ENCODE measurements around the gene VEZF1.
"Not testable (repeated sequence)": the region's sequence is repeated elsewhere in the genome, so short reads cannot be mapped to it uniquely, and the experiment has no call there.

Gene VEZF1

DNA sequence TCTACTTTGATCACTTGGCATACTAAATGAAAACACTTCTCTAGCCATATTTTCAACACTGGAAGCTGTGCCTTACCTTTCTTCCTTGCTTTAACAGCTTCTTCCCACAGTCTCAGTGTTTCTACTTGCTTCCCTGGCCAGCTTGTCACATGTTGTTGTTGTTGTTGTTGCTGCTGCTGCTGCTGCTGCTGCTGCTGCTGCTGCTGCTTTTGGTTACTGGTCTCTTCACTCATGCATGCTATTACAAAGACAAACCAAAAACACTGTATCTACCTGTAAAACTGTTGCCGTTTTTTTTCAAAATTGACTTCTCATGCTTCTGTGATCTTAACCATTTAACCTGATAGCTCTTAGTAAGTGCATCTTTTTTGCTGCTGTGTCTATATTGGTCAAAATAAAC lies 9.0 kb downstream of the VEZF1 start:
- Histone ChIP-seq H3K4me3 (ENCODE audit: low read length) (no peak overlapping the region), H3K4me1 (ENCODE audit: insufficient read depth, low read length) (peaks cover 27% of the 10 kb centered on the region), H3K27me3 (ENCODE audit: insufficient read depth, low read length) (no peaks in the 10 kb centered on the region), H3K9me3 (ENCODE audit: low read length) (no peaks in the 10 kb centered on the region), H2AFZ (ENCODE audit: low read depth, low read length) (no peak overlapping the region), H3K36me3 (ENCODE audit: insufficient read depth, low read length) (peaks cover 90% of the 10 kb centered on the region)

GRCh38 chr17:57976594-57976993 lies 11.5 kb downstream of the VEZF1 start:
- Histone ChIP-seq H3K4me1 (ENCODE audit: insufficient read depth, low read length) (peaks cover 2% of the 10 kb centered on the region), H3K36me3 (ENCODE audit: insufficient read depth, low read length) (peaks cover 87% of the 10 kb centered on the region), H3K4me3 (ENCODE audit: low read length) (no peak overlapping the region), H2AFZ (ENCODE audit: low read depth, low read length) (no peak overlapping the region), H3K9me3 (ENCODE audit: low read length) (no peaks in the 10 kb centered on the region), H3K27me3 (ENCODE audit: insufficient read depth, low read length) (no peaks in the 10 kb centered on the region)

- H2AFZ ChIP-seq (ENCODE audit: low read depth, low read length), result no peak overlapping the region
- H3K36me3 ChIP-seq (ENCODE audit: insufficient read depth, low read length), result peaks cover 73% of the 10 kb centered on the region
- no peaks in the 10 kb centered on the region for H3K4me1 ChIP-seq (ENCODE audit: insufficient read depth, low read length)
- no peak overlapping the region for H3K4me3 ChIP-seq (ENCODE audit: low read length)
- no peaks in the 10 kb centered on the region for H3K9me3 ChIP-seq (ENCODE audit: low read length)
- H3K27me3 ChIP-seq (ENCODE audit: insufficient read depth, low read length), result no peaks in the 10 kb centered on the region
These were observed 13.0 kb downstream of the VEZF1 start for GRCh38 chr17:57975044-57975443.

DNA sequence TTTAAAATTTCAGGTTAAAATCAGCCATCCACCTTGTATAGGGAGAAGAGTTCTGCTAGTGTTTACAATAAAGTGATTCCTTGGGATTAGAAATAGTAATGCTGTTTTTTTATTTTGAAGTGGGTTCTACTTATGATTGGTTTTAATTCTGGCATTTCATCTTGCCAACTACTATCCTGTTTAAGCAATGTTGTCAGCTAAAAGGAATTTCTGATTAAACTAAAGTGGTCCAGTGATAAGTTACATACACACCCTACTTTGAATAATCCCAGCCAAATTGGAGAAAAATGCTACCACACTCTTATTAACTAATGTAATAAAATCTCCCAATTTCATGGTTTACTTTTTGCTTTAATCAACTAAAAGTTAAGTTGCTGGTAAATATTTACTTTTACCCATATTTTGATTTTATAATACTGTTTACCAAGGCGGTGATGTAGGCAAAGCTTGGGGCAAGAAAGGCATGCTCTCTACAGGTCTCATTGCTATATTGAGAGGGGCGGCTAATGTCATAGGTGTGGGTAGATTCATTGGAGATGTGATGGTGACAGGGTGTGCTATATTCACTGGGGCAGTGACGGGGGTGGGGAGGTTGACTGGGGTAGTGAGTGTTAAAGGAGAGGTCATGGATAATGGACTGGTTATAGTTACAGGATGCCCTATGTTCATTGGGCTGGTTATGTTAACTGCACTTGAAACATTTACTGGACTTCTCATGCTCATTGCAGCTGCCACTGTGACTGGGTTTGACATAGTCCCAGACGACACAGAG lies 13.8 kb downstream of the VEZF1 start:
- H3K4me3 ChIP-seq (ENCODE audit: low read length); H3K4me1 ChIP-seq (ENCODE audit: insufficient read depth, low read length); H3K9me3 ChIP-seq (ENCODE audit: low read length); H3K27me3 ChIP-seq (ENCODE audit: insufficient read depth, low read length); H2AFZ ChIP-seq (ENCODE audit: low read depth, low read length): not testable (repeated sequence)
- peaks cover 66% of the 10 kb centered on the region for H3K36me3 ChIP-seq (ENCODE audit: insufficient read depth, low read length)

DNA sequence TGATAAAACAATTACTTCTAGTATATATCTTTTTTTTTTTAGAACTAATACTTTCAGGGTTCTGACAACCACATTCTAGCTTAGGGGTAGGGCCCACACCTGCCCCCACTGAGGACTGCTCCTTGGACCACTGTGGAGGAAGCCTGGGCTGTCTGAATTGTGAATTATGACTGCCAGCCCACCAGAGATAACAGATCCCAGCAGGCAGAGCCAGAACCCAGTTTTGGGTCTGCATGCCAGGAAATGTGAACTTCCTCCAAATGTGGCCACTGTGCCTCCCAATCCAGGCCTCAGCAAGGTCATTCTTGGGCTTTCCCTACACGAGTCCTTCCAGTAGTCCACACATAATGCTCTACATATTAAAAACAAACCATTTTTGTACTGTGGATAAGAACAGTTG lies 15.9 kb downstream of the VEZF1 start:
- no peaks in the 10 kb centered on the region for H3K27me3 ChIP-seq (ENCODE audit: insufficient read depth, low read length)
- H3K36me3 ChIP-seq (ENCODE audit: insufficient read depth, low read length), result peaks cover 45% of the 10 kb centered on the region
- no peaks in the 10 kb centered on the region for H3K9me3 ChIP-seq (ENCODE audit: low read length)
- H2AFZ ChIP-seq (ENCODE audit: low read depth, low read length), result no peak overlapping the region
- no peak overlapping the region for H3K4me3 ChIP-seq (ENCODE audit: low read length)
- H3K4me1 ChIP-seq (ENCODE audit: insufficient read depth, low read length), result no peaks in the 10 kb centered on the region

DNA sequence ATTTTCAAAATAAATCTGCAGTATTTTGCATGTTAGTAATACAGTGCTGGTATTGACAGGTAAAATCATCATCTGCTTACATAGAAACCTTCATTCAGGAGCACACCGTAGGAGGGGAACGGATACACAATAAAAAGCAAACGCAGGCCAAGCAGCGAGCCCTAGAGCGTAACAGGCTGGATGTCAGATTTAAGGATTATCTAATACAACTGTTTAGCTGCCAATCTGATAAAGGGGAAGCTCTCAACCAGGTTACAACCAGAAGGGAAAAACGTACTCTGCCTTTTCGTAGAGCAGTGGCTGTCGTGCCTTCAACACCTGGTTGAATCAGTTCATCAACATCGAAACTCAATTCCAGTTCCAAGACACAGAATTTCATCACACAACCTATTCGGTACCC lies 16.5 kb downstream of the VEZF1 start:
- H3K36me3 ChIP-seq (ENCODE audit: insufficient read depth, low read length), result peaks cover 39% of the 10 kb centered on the region
- no peaks in the 10 kb centered on the region for H3K27me3 ChIP-seq (ENCODE audit: insufficient read depth, low read length)
- no peak overlapping the region for H3K4me3 ChIP-seq (ENCODE audit: low read length)
- no peaks in the 10 kb centered on the region for H3K4me1 ChIP-seq (ENCODE audit: insufficient read depth, low read length)
- H3K9me3 ChIP-seq (ENCODE audit: low read length), result no peaks in the 10 kb centered on the region
- no peak overlapping the region for H2AFZ ChIP-seq (ENCODE audit: low read depth, low read length)

- no peaks in the 10 kb centered on the region for H3K27me3 ChIP-seq (ENCODE audit: insufficient read depth, low read length)
- H2AFZ ChIP-seq (ENCODE audit: low read depth, low read length), result no peak overlapping the region
- H3K36me3 ChIP-seq (ENCODE audit: insufficient read depth, low read length), result peaks cover 30% of the 10 kb centered on the region
- H3K4me1 ChIP-seq (ENCODE audit: insufficient read depth, low read length), result no peaks in the 10 kb centered on the region
- no peak overlapping the region for H3K4me3 ChIP-seq (ENCODE audit: low read length)
- no peaks in the 10 kb centered on the region for H3K9me3 ChIP-seq (ENCODE audit: low read length)
These were observed 17.3 kb downstream of the VEZF1 start for GRCh38 chr17:57970710-57971109.

DNA sequence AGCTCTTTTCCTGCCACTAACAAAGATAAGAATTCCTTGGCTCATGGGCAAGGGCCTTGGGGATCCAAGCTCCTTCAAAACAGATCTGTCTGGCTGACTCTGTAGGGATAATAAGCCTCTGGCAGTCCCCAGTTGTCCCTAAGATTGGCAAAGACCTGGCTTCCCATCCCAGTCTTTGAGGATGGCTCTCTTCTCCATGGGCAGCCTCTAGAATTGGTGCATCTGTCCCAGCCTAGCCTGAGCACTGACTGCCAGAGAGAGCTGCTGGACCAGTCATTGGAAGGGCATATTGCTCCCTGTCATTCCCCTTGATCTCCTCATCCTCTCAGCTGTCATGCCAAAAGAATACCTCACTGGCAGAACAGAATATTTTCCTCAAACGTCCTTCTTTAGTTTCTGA lies 19.6 kb downstream of the VEZF1 start:
- Histone ChIP-seq H3K4me1 (ENCODE audit: insufficient read depth, low read length) (no peaks in the 10 kb centered on the region), H3K4me3 (ENCODE audit: low read length) (no peak overlapping the region), H3K27me3 (ENCODE audit: insufficient read depth, low read length) (no peaks in the 10 kb centered on the region), H3K36me3 (ENCODE audit: insufficient read depth, low read length) (peaks cover 10% of the 10 kb centered on the region), H3K9me3 (ENCODE audit: low read length) (no peaks in the 10 kb centered on the region), H2AFZ (ENCODE audit: low read depth, low read length) (no peak overlapping the region)

DNA sequence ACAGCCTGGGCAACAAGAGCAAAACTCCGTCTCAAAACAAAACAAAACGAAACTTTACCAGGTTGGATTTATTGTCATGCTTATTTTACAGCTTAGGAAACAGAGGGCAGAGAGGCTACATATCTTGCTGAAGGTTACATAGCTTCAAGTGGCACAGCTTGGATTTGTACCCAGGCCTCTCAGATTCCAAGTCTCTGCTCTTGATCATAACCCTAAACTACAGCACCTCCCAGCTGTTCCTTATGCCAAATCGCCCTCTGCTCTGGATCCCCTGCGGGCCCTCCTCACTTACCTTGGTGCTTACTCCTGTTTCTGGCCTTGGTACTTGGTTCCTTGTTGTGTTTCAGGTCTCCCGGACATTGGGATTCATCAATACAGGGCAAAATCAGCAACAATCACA lies 21.2 kb downstream of the VEZF1 start:
- H3K4me1 ChIP-seq (ENCODE audit: insufficient read depth, low read length), result no peaks in the 10 kb centered on the region
- H3K36me3 ChIP-seq (ENCODE audit: insufficient read depth, low read length), result no peaks in the 10 kb centered on the region
- H3K9me3 ChIP-seq (ENCODE audit: low read length), result no peaks in the 10 kb centered on the region
- H2AFZ ChIP-seq (ENCODE audit: low read depth, low read length), result no peak overlapping the region
- no peaks in the 10 kb centered on the region for H3K27me3 ChIP-seq (ENCODE audit: insufficient read depth, low read length)
- no peak overlapping the region for H3K4me3 ChIP-seq (ENCODE audit: low read length)

GRCh38 chr17:57966246-57966645 lies 21.8 kb downstream of the VEZF1 start:
- no peak overlapping the region for H3K4me3 ChIP-seq (ENCODE audit: low read length)
- H3K4me1 ChIP-seq (ENCODE audit: insufficient read depth, low read length), result no peaks in the 10 kb centered on the region
- H2AFZ ChIP-seq (ENCODE audit: low read depth, low read length), result no peak overlapping the region
- no peaks in the 10 kb centered on the region for H3K27me3 ChIP-seq (ENCODE audit: insufficient read depth, low read length)
- no peaks in the 10 kb centered on the region for H3K36me3 ChIP-seq (ENCODE audit: insufficient read depth, low read length)
- no peaks in the 10 kb centered on the region for H3K9me3 ChIP-seq (ENCODE audit: low read length)

DNA sequence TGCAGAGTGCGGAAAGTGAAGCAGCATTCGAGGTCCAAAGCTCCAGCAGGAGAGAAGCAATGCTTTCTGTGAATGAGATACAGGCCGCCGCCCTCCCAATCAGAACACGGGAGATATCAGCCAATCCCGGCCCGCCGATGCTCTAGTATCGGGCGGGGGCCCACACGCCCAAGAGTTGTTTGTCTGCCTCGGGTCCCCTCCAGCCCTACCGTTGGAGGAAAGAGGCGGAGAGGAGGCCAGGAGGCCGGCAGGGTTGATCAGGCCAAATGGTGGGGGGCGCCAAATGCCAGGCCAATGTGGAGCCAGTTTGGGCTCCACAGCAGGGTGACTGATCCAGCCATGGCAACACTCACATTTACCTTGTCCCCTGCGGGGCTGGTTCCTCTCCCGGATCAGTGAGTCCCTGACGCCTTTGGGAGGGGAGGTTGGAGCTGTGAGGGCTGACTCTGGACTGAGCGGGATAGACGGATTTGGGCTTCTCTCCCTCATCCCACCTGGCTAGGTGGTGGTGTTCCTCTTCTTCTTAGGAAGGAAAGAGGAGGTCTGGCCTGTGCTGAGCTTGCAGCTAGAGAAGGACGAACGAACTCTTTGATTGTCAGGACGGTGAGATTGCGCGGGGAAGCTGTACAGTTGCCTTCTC lies 22.4 kb downstream of the VEZF1 start:
- no peaks in the 10 kb centered on the region for H3K9me3 ChIP-seq (ENCODE audit: low read length)
- no peak overlapping the region for H2AFZ ChIP-seq (ENCODE audit: low read depth, low read length)
- H3K27me3 ChIP-seq (ENCODE audit: insufficient read depth, low read length), result no peaks in the 10 kb centered on the region
- no peak overlapping the region for H3K4me3 ChIP-seq (ENCODE audit: low read length)
- no peaks in the 10 kb centered on the region for H3K4me1 ChIP-seq (ENCODE audit: insufficient read depth, low read length)
- H3K36me3 ChIP-seq (ENCODE audit: insufficient read depth, low read length), result no peaks in the 10 kb centered on the region

GRCh38 chr17:57963149-57963511 lies 24.9 kb downstream of the VEZF1 start:
- no peaks in the 10 kb centered on the region for H3K4me1 ChIP-seq (ENCODE audit: insufficient read depth, low read length)
- H3K36me3 ChIP-seq (ENCODE audit: insufficient read depth, low read length), result no peaks in the 10 kb centered on the region
- H3K4me3 ChIP-seq (ENCODE audit: low read length), result no peak overlapping the region
- H2AFZ ChIP-seq (ENCODE audit: low read depth, low read length), result no peak overlapping the region
- no peaks in the 10 kb centered on the region for H3K9me3 ChIP-seq (ENCODE audit: low read length)
- no peaks in the 10 kb centered on the region for H3K27me3 ChIP-seq (ENCODE audit: insufficient read depth, low read length)

DNA sequence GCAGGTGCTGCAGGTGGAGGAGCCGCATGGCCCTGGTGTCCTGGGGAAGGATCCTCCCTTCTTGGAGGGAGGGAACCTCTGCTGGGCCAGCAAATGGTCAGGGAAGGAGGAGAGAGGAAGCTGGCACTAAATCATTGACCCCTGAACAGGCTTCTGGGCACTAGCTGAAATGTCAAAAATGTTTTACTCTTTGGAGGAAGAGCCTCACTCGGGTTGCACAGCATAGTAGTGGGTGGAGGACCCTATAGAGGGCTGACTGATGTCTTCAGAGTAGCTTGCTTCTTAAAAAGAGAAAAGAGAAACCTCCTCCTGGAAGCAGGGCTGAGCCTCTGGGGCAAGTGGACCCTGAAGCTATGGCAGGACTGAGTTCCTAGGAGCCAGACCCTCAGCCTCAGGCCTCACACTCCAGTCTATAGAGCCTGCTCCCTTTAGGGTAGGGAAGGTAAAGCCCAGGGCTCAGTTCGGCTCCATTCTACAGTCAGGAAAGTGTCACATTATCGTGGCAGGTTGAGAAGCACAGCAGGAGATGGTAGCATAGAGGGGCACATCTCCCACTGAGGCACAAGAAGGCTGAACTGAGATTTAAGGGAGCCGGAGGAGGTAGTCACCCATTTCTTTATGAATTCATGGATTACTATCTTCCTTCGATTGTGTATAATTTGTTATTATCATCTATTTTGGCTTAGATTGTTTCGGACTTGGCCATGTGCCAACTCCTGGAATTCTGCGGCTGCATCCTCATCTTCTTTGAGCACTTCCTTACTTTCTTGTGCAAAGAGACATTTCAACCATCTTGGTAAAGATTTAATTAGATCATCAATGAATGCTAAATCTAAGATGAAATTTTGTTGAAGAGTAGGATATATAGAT lies 25.5 kb downstream of the VEZF1 start:
- Histone ChIP-seq H3K4me3 (ENCODE audit: low read length) (no peak overlapping the region), H3K27me3 (ENCODE audit: insufficient read depth, low read length) (no peaks in the 10 kb centered on the region), H2AFZ (ENCODE audit: low read depth, low read length) (no peak overlapping the region), H3K9me3 (ENCODE audit: low read length) (no peaks in the 10 kb centered on the region), H3K36me3 (ENCODE audit: insufficient read depth, low read length) (no peaks in the 10 kb centered on the region), H3K4me1 (ENCODE audit: insufficient read depth, low read length) (no peaks in the 10 kb centered on the region)

All from neuron (in vitro differentiated cells).